Gastrocnemius medialis (tissue), 4 donors: ENCODE measurements around the gene SLC66A1. TPM values are rescaled to one million over a fixed set of nuclear protein-coding genes. Genes with fewer than 3 reads are reported as not detected.

Experiments used
- ATAC-seq, 2 donors: fragments of 150-250 bp; one replicate each; pipeline ENCODE4 v1.9.1; 2016
- DNase-seq, 2 donors: peaks; one replicate each; pipeline ENCODE4 v3.0.0-alpha.2; 2019
- H3K27ac ChIP-seq, 4 donors: fragments of 200-600 bp; sonication (generic); 1 replicate in 1 of 4; 2 replicates in 3 of 4; pipeline ENCODE4 v1.5.1; 2016 to 2018; ENCODE audit warnings: mild to moderate bottlenecking in 2 of 4, moderate library complexity in 1 of 4
- H3K27me3 ChIP-seq, 3 donors: fragments of 200-600 bp; sonication (generic) in 2 of 3; 1 replicate in 1 of 3; 2 replicates in 2 of 3; pipeline versions ENCODE4 v1.5.1 to v1.6.0; 2016 to 2019; ENCODE audit warnings: mild to moderate bottlenecking in 1 of 3, moderate library complexity in 1 of 3
- H3K36me3 ChIP-seq, 2 donors: fragments of 200-600 bp; sonication (generic) in 1 of 2; one replicate each; pipeline ENCODE4 v1.5.1; 2017 to 2018
- H3K4me1 ChIP-seq, 2 donors: fragments of 200-600 bp; sonication (generic) in 1 of 2; one replicate each; pipeline ENCODE4 v1.5.1; 2016 to 2017; ENCODE audit warnings: mild to moderate bottlenecking in 2 of 2
- H3K4me3 ChIP-seq, 4 donors: fragments of 200-600 bp; sonication (generic) in 3 of 4; 1 replicate in 1 of 4; 2 replicates in 3 of 4; pipeline ENCODE4 v1.5.1; 2016 to 2019; ENCODE audit warnings: mild to moderate bottlenecking in 2 of 4
- H3K9me3 ChIP-seq, 3 donors: fragments of 200-600 bp; sonication (generic) in 2 of 3; 1 replicate in 1 of 3; 2 replicates in 2 of 3; pipeline ENCODE4 v1.5.1; 2016 to 2019
- CTCF ChIP-seq, 5 experiments: fragments of 450-650 bp in 3 of 5; fragments of 200-600 bp in 2 of 5; sonication (generic) in 2 of 5; IDR thresholded peaks in 4 of 5; conservative IDR thresholded peaks in 1 of 5; 1 replicate in 4 of 5; 2 replicates in 1 of 5; pipeline ENCODE4 v1.5.1; 2016 to 2019; ENCODE audit warnings: antibody characterized with exemption in 5 of 5, mild to moderate bottlenecking in 3 of 5, moderate library complexity in 3 of 5
- POLR2A ChIP-seq, 2 donors: fragments of 450-650 bp; IDR thresholded peaks; one replicate each; pipeline ENCODE4 v1.6.1; 2017; ENCODE audit warnings: antibody characterized with exemption in 2 of 2, mild to moderate bottlenecking in 2 of 2, moderate library complexity in 2 of 2
- in situ Hi-C, 4 donors: fragments of 200-750 bp; cut with MboI; loops; one replicate each; pipeline versions ENCODE4 v1.15.0 to v1.8.0; 2017; ENCODE audit warnings: low sequenced_read_pairs in 4 of 4
- intact Hi-C: fragments of 100-400 bp; cut with DNase I; formaldehyde crosslinking; loops from one replicate; pipeline ENCODE4 v1.15.1; 2023; ENCODE audit warnings: low total_unique reads
- total RNA-seq, 4 donors: library from RNA; depleted of rRNA; stranded (reverse); fragments of >200 nt; gene quantifications; one replicate each; pipeline versions ENCODE4 v1.1.0 to v1.2.3, GENCODE V29; 2016

Gene SLC66A1
- total RNA-seq, 4 donors from 2014 or later, result 13.9 to 30.0 (median 19.3) TPM

- intact Hi-C loops (no loop called here), in situ Hi-C loops (loop anchor here in 1 of 4 donors (25.0 kb wide), 1 partner anchor 111 kb away; the partner anchor contains the start of gene CAPZB)
- H3K4me1 ChIP-seq, result peaks cover 3 to 4% of the 10 kb centered on the region in 2 donors
These were observed 63.7 kb downstream of the SLC66A1 start for GRCh38 chr1:19375631-19376400.

GRCh38 chr1:19376428-19377372 lies 64.6 kb downstream of the SLC66A1 start:
- in situ Hi-C loops (loop anchor here in 1 of 4 donors (25.0 kb wide), 1 partner anchor 111 kb away; the partner anchor contains the start of gene CAPZB), intact Hi-C loops (no loop called here)
- H3K27ac ChIP-seq, result peak overlapping the region in 1 of 4 donors; percentile 71
- no peaks in the 10 kb centered on the region for H3K9me3 ChIP-seq
- TF ChIP-seq POLR2A (IDR thresholded peaks at IDR 0.05) (no peak), CTCF (IDR thresholded peaks at IDR 0.05 in 4 of 5, conservative IDR thresholded peaks at IDR 0.05 in 1 of 5) (no peak)
- no peak for ATAC-seq
- H3K27me3 ChIP-seq, result no peaks in the 10 kb centered on the region
- peaks cover 3 to 4% of the 10 kb centered on the region in 2 donors for H3K4me1 ChIP-seq
- H3K4me3 ChIP-seq, result no peak overlapping the region
- peaks cover 0 to 31% of the 10 kb centered on the region in 2 donors for H3K36me3 ChIP-seq
- no peak for DNase-seq

More at GRCh38 chr1:19375631-19376400, 63.7 kb downstream of the SLC66A1 start:
- DNase-seq, result no peak
- Histone ChIP-seq H3K36me3 (peaks cover 0 to 31% of the 10 kb centered on the region in 2 donors), H3K9me3 (no peaks in the 10 kb centered on the region), H3K4me3 (no peak overlapping the region), H3K27me3 (no peaks in the 10 kb centered on the region), H3K27ac (peak overlapping the region; percentile 19 to 71 (median 44))
- TF ChIP-seq CTCF (IDR thresholded peaks at IDR 0.05 in 4 of 5, conservative IDR thresholded peaks at IDR 0.05 in 1 of 5) (no peak), POLR2A (IDR thresholded peaks at IDR 0.05) (no peak)
- ATAC-seq, result no peak

GRCh38 chr1:19377812-19378718 lies 65.9 kb downstream of the SLC66A1 start:
- TF ChIP-seq CTCF (IDR thresholded peaks at IDR 0.05 in 4 of 5, conservative IDR thresholded peaks at IDR 0.05 in 1 of 5) (no peak), POLR2A (IDR thresholded peaks at IDR 0.05) (no peak)
- H3K4me3 ChIP-seq, result no peak overlapping the region
- peaks cover 0 to 31% of the 10 kb centered on the region in 2 donors for H3K36me3 ChIP-seq
- peaks cover 3 to 4% of the 10 kb centered on the region in 2 donors for H3K4me1 ChIP-seq
- ATAC-seq (peak; percentile 79 to 85), DNase-seq (no peak)
- peak overlapping the region in 3 of 4 donors; percentile 35 to 54 (median 41) for H3K27ac ChIP-seq
- in situ Hi-C loops (loop anchor here in 1 of 4 donors (25.0 kb wide), 1 partner anchor 109 kb away; the partner anchor contains the start of gene CAPZB), intact Hi-C loops (no loop called here)
- H3K27me3 ChIP-seq, result no peaks in the 10 kb centered on the region
- H3K9me3 ChIP-seq, result no peaks in the 10 kb centered on the region

Other genes starting within 250 kb of the SLC66A1 start
- 100 to 1,000 TPM; 156 to 293 (median 197) TPM for gene UBR4, start 102.1 kb upstream of the SLC66A1 start, total RNA-seq
- 10 to 100 TPM; 24.7 to 49.7 (median 43.0) TPM for gene EMC1, start 60.8 kb upstream of the SLC66A1 start, total RNA-seq
- gene MRTO4, start 60.5 kb upstream of the SLC66A1 start, total RNA-seq, result 10 to 100 TPM; 19.2 to 28.8 (median 26.7) TPM
- gene AKR7A3, start 23.6 kb upstream of the SLC66A1 start, total RNA-seq, result under 1 TPM; 0.17 to 0.61 (median 0.32) TPM
- 10 to 100 TPM; 45.4 to 80.2 (median 60.2) TPM for gene AKR7A2, start 182 bp upstream of the SLC66A1 start, total RNA-seq
- 10 to 100 TPM; 48.6 to 93.8 (median 74.9) TPM for gene CAPZB, start 173.2 kb downstream of the SLC66A1 start, total RNA-seq